Pulmonary artery endothelial cell (primary cell): ENCODE measurements around the gene SLC66A3. TPM values are rescaled to one million over a fixed set of nuclear protein-coding genes. Genes with fewer than 3 reads are reported as not detected.

Experiments
- DNase-seq: peaks from one replicate; pipeline ENCODE4 v3.0.0-alpha.2; 2011; ENCODE audit warnings: low read depth, low spot score
- total RNA-seq: library from RNA; depleted of rRNA; stranded (reverse); fragments of >200 nt; gene quantifications from 2 replicates; pipeline ENCODE4 v1.2.3, GENCODE V29; 2014

SLC66A3 gene
- total RNA-seq, 1 donor from 2014 or later, result 29.9 TPM

GRCh38 chr2:11213975-11214374 lies 58.7 kb downstream of the SLC66A3 start:
- no peak for DNase-seq

- no peak for DNase-seq
Measured at GRCh38 chr2:11214770-11215169, 59.5 kb downstream of the SLC66A3 start.

- no peak for DNase-seq
Measured at GRCh38 chr2:11215407-11215806, 60.1 kb downstream of the SLC66A3 start.

- no peak for DNase-seq
Measured at GRCh38 chr2:11220445-11220844, 65.2 kb downstream of the SLC66A3 start.

- DNase-seq, result no peak
Measured at GRCh38 chr2:11222845-11223244, 67.6 kb downstream of the SLC66A3 start.

- DNase-seq, result no peak
Measured at GRCh38 chr2:11224887-11225286, 69.6 kb downstream of the SLC66A3 start.

GRCh38 chr2:11227595-11227994 lies 72.3 kb downstream of the SLC66A3 start:
- DNase-seq, result no peak

Other genes starting within 250 kb of the SLC66A3 start
- 0.04 and 0.20 TPM in 2 replicates for gene KCNF1, start 243.5 kb upstream of the SLC66A3 start, total RNA-seq
- gene ROCK2, start 189.2 kb downstream of the SLC66A3 start, total RNA-seq, result 53.4 and 77.8 TPM in 2 replicates